GM12865 (cell line): ENCODE data around the gene ADK.
"Not testable (repeated sequence)": the region's sequence is repeated elsewhere in the genome, so short reads cannot be mapped to it uniquely, and the experiment has no call there.

ENCODE experiments used
- DNase-seq: peaks from one replicate; pipeline ENCODE4 v3.0.0; 2010; ENCODE audit warnings: low read depth
- H3K4me3 ChIP-seq: 2 replicates; pipeline ENCODE4 v1.5.1; 2011; ENCODE audit warnings: mild to moderate bottlenecking, low read depth, low read length, control low read depth
- TF ChIP-seq, protein P1 (sequence below): IDR thresholded peaks from 2 replicates; pipeline ENCODE4 v1.5.1; 2011; ENCODE audit warnings: low read length, control low read depth, low read depth, inconsistent platforms; ENCODE audit not compliant: insufficient read depth; ENCODE audit errors: missing control alignments

ADK gene

DNA sequence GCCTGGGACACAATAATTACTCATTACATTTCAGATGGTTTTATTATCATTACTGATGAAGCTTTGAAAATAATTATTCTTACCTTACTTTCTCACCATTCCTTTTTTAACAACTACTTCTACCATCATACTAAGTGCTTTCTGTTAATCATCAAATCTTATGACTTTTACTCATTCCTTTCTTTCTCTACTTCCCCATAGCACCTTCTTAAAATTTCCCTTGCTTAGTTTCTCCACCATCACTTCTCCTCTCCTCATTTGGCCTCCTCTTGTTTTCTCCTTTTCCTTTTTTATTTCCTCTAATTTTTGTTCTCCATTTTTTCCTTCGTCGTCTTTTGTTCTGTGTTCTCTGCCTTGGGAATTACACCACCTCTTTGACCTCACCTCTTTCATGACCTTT, 372.2 kb downstream of the ADK start:
- DNase-seq = no peak
- TF ChIP-seq, protein P1, sequence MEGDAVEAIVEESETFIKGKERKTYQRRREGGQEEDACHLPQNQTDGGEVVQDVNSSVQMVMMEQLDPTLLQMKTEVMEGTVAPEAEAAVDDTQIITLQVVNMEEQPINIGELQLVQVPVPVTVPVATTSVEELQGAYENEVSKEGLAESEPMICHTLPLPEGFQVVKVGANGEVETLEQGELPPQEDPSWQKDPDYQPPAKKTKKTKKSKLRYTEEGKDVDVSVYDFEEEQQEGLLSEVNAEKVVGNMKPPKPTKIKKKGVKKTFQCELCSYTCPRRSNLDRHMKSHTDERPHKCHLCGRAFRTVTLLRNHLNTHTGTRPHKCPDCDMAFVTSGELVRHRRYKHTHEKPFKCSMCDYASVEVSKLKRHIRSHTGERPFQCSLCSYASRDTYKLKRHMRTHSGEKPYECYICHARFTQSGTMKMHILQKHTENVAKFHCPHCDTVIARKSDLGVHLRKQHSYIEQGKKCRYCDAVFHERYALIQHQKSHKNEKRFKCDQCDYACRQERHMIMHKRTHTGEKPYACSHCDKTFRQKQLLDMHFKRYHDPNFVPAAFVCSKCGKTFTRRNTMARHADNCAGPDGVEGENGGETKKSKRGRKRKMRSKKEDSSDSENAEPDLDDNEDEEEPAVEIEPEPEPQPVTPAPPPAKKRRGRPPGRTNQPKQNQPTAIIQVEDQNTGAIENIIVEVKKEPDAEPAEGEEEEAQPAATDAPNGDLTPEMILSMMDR = no peak
- no peak overlapping the region for H3K4me3 ChIP-seq

DNA sequence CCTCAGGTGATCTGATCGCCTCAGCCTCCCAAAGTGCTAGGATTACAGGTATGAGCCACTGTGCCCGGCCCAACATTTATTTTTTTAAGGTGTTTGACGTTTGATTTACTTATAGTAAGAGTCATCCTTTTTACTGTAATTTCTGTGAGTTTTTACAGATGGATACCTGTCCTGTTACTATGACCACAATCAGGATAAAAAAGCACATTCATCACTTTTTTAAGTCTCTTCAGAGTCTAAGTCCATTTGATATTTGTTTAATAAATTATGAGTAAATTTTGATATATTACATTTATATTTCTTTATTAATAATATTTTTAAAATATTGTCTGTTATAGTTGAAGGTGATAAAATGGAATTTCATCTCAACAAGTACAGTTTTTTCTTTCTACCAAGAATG, 374.9 kb downstream of the ADK start:
- H3K4me3 ChIP-seq = no peak overlapping the region
- DNase-seq = no peak
- TF ChIP-seq, protein P1 = no peak

DNA sequence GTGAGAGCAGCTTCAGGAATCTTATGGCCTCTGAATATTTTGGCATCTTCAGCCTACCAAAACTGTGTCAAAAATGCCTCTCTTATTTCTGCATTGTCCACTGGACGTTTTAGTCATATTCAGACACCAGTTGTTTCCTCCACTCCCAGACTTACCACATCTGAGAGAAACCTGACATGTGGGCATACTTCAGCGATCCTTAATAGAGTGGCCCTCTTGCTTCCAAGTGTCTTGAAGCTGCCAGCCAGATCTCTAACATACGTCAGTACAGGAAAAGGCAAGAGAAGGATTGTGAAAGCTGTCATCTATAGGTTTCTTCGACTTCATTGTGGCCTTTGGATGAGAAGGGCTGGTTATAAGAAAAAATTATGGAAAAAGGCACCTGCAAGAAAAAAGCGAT, 376.6 kb downstream of the ADK start:
- H3K4me3 ChIP-seq, DNase-seq: not testable (repeated sequence)

DNA sequence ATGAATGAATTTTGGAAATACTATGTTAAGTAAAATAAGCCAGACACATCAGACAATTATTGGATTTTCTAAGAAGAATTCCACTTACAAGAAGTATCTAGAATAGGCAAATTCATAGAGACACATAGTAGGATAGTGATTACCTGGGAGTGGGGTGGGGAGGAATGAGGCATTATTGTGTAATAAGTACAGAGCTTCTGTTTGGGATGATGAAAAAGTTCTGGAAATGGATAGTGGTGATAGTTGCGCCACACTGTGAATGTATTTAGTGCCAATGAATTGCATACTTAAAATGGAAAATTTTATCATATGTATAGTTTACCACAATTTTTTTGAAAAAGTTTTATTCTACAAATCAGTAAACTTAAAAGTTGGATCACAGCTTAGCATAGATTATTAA, 378.2 kb downstream of the ADK start:
- no peak for DNase-seq
- TF ChIP-seq, protein P1 = no peak
- no peak overlapping the region for H3K4me3 ChIP-seq

DNA sequence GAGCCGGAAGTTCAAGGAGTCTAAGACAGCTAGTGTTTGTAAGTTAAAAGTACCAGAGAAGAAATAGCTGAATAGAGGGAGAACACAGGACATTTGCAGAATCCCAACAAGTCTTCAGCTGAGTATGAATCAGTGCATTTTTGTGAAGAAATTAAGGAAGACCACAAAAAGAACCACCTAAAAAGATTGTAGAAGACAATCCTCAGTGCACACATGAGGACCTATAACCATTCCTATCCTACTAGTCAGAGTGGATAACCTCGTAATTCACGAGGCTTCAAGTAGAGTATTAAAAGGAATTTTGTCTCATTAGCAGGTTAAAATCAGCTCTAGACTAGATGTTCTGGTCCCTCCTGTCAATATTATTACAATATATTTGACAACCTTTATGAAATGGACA, 380.0 kb downstream of the ADK start:
- no peak overlapping the region for H3K4me3 ChIP-seq
- TF ChIP-seq, protein P1 = no peak
- no peak for DNase-seq

DNA sequence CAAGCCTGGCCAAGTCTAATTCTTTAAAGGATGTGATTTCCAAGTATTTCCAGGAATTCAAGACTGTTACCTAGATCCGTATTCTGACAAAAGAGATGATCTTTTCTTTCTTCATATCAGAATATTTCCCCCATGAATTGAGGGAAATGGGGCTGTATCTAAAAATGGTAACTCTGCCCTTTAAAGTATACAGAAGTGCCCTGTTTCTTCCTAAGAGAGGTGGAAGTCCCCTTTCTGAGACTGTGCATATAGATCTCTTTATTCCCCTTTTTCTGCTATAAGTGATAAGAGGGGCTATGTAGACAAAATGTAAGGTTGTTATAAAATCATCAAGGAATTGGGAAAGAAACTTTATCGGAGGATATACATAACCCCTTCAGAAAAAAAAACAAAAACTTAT, 388.3 kb downstream of the ADK start:
- TF ChIP-seq, protein P1 = no peak
- no peak for DNase-seq

DNA sequence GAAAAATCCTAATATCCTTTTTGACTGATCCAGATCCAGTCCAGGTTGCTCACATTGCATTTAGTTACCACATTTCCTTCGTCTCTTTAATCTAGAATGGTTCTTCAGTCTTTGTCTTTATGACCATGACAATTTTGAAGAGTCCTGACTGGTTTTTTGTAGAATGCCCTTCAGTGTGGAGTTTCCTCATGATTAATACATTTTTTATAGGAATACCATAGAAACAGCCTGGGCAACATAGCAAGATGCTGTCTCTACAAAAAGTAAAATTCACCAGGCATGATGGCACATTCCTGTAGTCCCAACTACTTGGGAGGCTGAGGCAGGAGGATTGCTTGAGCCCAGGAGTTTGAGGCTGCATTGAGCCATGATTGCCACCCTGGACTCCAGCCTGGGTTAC, 390.4 kb downstream of the ADK start:
- no peak for DNase-seq
- no peak overlapping the region for H3K4me3 ChIP-seq
- TF ChIP-seq, protein P1 = no peak

More for the DNA sequence above, 388.3 kb downstream of the ADK start:
- H3K4me3 ChIP-seq = no peak overlapping the region
